ENCODE results near the gene MTF2. TPM values are rescaled to one million over a fixed set of nuclear protein-coding genes. Genes with fewer than 3 reads are reported as not detected.

Gene MTF2
- total RNA-seq, 4 donors from 2014 or later = 13.3 to 21.4 (median 17.8) TPM

- H3K27me3 ChIP-seq = no peaks in the 10 kb centered on the region
- 94% methylated on average over 5 of the region's 5 CpGs for WGBS, 2 donors
- H3K36me3 ChIP-seq = peaks cover 0 to 69% (median 0%) of the 10 kb centered on the region in 3 donors
- no peak for DNase-seq (ENCODE audit: low spot score in 2 of 2)
- H3K4me1 ChIP-seq = no peaks in the 10 kb centered on the region
- TF ChIP-seq POLR2A (IDR thresholded peaks at IDR 0.05) (no peak), CTCF (IDR thresholded peaks at IDR 0.05) (no peak), EP300 (IDR thresholded peaks at IDR 0.05) (no peak)
- H3K9me3 ChIP-seq = no peaks in the 10 kb centered on the region
- H3K4me3 ChIP-seq = no peak overlapping the region
- no peak overlapping the region for H3K27ac ChIP-seq
Observed at GRCh38 chr1:93136445-93136844, 57.4 kb downstream of the MTF2 start.

GRCh38 chr1:93137604-93138292, 58.7 kb downstream of the MTF2 start:
- H3K27ac ChIP-seq = no peak overlapping the region
- H3K36me3 ChIP-seq = peaks cover 0 to 69% (median 0%) of the 10 kb centered on the region in 3 donors
- no peaks in the 10 kb centered on the region for H3K9me3 ChIP-seq
- no peaks in the 10 kb centered on the region for H3K4me1 ChIP-seq
- H3K27me3 ChIP-seq = no peaks in the 10 kb centered on the region
- no peak for DNase-seq (ENCODE audit: low spot score in 2 of 2)
- WGBS, 2 donors = 49 to 51% methylated on average over 3 of the region's 3 CpGs
- no peak overlapping the region for H3K4me3 ChIP-seq
- TF ChIP-seq EP300 (IDR thresholded peaks at IDR 0.05) (no peak), CTCF (IDR thresholded peaks at IDR 0.05) (no peak), POLR2A (IDR thresholded peaks at IDR 0.05) (no peak)

- WGBS, 2 donors = 76 to 86% methylated on average over 1 of the region's 1 CpG
- H3K4me1 ChIP-seq = no peaks in the 10 kb centered on the region
- TF ChIP-seq POLR2A (IDR thresholded peaks at IDR 0.05) (no peak), CTCF (IDR thresholded peaks at IDR 0.05) (no peak), EP300 (IDR thresholded peaks at IDR 0.05) (no peak)
- H3K9me3 ChIP-seq = no peaks in the 10 kb centered on the region
- no peak overlapping the region for H3K4me3 ChIP-seq
- H3K27me3 ChIP-seq = no peaks in the 10 kb centered on the region
- H3K36me3 ChIP-seq = peaks cover 0 to 52% (median 0%) of the 10 kb centered on the region in 3 donors
- no peak overlapping the region for H3K27ac ChIP-seq
- no peak for DNase-seq (ENCODE audit: low spot score in 2 of 2)
Observed at GRCh38 chr1:93140106-93140505, 61.0 kb downstream of the MTF2 start.

- Histone ChIP-seq H3K27ac (no peak overlapping the region), H3K27me3 (no peaks in the 10 kb centered on the region), H3K4me1 (no peaks in the 10 kb centered on the region), H3K4me3 (no peak overlapping the region), H3K36me3 (peaks cover 0 to 34% (median 0%) of the 10 kb centered on the region in 3 donors), H3K9me3 (no peaks in the 10 kb centered on the region)
- no peak for DNase-seq (ENCODE audit: low spot score in 2 of 2)
- no peak for TF ChIP-seq EP300 (IDR thresholded peaks at IDR 0.05)
- no peak for TF ChIP-seq POLR2A (IDR thresholded peaks at IDR 0.05)
- TF ChIP-seq CTCF (IDR thresholded peaks at IDR 0.05) = no peak
- 95 to 99% methylated on average over 2 of the region's 2 CpGs for WGBS, 2 donors
Observed at GRCh38 chr1:93142161-93142560, 63.1 kb downstream of the MTF2 start.

- H3K4me1 ChIP-seq = peaks cover 0 to 5% (median 0%) of the 10 kb centered on the region in 4 donors
- no peak for DNase-seq (ENCODE audit: low spot score in 2 of 2)
- WGBS, 2 donors = 60 to 61% methylated on average over 1 of the region's 1 CpG
- H3K36me3 ChIP-seq = peaks cover 0 to 25% (median 0%) of the 10 kb centered on the region in 3 donors
- H3K27me3 ChIP-seq = no peaks in the 10 kb centered on the region
- TF ChIP-seq POLR2A (IDR thresholded peaks at IDR 0.05) (no peak), CTCF (IDR thresholded peaks at IDR 0.05) (no peak), EP300 (IDR thresholded peaks at IDR 0.05) (no peak)
- no peak overlapping the region for H3K27ac ChIP-seq
- H3K9me3 ChIP-seq = no peaks in the 10 kb centered on the region
- no peak overlapping the region for H3K4me3 ChIP-seq
Observed at GRCh38 chr1:93143136-93143535, 64.1 kb downstream of the MTF2 start.

All from tibial nerve (tissue), 4 donors.